MM.1S (cell line): ENCODE data around the gene TSPAN5.

Experiments
- EZH2 ChIP-seq: fragments of 300-600 bp; sonication (generic); optimal IDR thresholded peaks from 2 replicates; pipeline ENCODE3; 2017; ENCODE audit warnings: low read depth, mild to moderate bottlenecking, antibody characterized with exemption, low read length, mixed read lengths
- TF ChIP-seq, protein P1 (sequence below): fragments of 300-600 bp; sonication (generic); IDR thresholded peaks from 2 replicates; pipeline ENCODE4 v1.5.1; 2016; ENCODE audit warnings: antibody characterized with exemption, low read length, mixed read lengths

DNA sequence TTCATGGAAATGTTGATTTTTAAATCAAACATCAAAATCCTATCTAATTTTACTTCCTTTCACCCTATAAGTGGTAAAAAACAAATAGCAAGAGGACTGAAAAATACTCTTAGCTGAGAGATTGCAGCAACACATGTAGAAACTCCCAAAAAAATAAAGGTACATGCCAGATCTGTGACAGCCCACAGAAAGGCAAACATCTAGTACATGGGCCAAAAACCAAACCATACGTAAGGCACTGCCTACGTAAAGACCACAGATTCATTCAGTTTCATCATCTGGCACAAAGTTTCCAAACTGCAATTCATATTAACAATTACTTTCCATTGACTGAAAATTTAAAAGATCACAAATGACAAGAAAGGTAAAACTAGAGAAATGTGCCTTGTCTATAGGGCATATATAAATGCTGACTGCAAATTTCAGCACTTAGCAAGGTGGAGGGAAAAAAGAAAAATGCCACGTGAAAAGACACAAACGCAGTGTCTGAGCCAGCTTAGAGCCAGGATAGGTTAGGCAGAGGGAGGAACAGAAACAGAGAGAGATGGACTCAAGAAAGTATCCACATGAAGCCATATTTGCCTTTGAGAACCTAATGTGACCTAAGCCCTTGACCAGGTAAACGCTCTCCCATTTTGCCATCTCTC lies 88.1 kb downstream of the TSPAN5 start:
- TF ChIP-seq, protein P1, sequence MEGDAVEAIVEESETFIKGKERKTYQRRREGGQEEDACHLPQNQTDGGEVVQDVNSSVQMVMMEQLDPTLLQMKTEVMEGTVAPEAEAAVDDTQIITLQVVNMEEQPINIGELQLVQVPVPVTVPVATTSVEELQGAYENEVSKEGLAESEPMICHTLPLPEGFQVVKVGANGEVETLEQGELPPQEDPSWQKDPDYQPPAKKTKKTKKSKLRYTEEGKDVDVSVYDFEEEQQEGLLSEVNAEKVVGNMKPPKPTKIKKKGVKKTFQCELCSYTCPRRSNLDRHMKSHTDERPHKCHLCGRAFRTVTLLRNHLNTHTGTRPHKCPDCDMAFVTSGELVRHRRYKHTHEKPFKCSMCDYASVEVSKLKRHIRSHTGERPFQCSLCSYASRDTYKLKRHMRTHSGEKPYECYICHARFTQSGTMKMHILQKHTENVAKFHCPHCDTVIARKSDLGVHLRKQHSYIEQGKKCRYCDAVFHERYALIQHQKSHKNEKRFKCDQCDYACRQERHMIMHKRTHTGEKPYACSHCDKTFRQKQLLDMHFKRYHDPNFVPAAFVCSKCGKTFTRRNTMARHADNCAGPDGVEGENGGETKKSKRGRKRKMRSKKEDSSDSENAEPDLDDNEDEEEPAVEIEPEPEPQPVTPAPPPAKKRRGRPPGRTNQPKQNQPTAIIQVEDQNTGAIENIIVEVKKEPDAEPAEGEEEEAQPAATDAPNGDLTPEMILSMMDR = no peak
- TF ChIP-seq EZH2 = no peak
